HG03439 (cell line): ENCODE measurements around the gene ZMAT2.
"Not testable (repeated sequence)": the region's sequence is repeated elsewhere in the genome, so short reads cannot be mapped to it uniquely, and the experiment has no call there.

Source experiments
- ATAC-seq: cut with Tn5 transposase; IDR thresholded peaks from one replicate; pipeline ENCODE4 v1.9.1; 2021; ENCODE audit warnings: mild to moderate bottlenecking, moderate library complexity; ENCODE audit not compliant: unreplicated experiment

ZMAT2 gene

GRCh38 chr5:140707812-140708211, 7.6 kb downstream of the ZMAT2 start:
- no peak for ATAC-seq

GRCh38 chr5:140708787-140709186, 8.5 kb downstream of the ZMAT2 start:
- not testable (repeated sequence) for ATAC-seq

- ATAC-seq, result peak; percentile 93
Measured at GRCh38 chr5:140710899-140711552, 10.8 kb downstream of the ZMAT2 start.

- no peak for ATAC-seq
Measured at GRCh38 chr5:140711794-140712193, 11.5 kb downstream of the ZMAT2 start.

- no peak for ATAC-seq
Measured at GRCh38 chr5:140713562-140714094, 13.4 kb downstream of the ZMAT2 start.

- ATAC-seq, result not testable (repeated sequence)
Measured at GRCh38 chr5:140716238-140716637, 16.0 kb downstream of the ZMAT2 start.

- ATAC-seq, result no peak
Measured at GRCh38 chr5:140718266-140718592, 18.0 kb downstream of the ZMAT2 start.

GRCh38 chr5:140720738-140721137, 20.5 kb downstream of the ZMAT2 start:
- ATAC-seq, result not testable (repeated sequence)

GRCh38 chr5:140721395-140721794, 21.1 kb downstream of the ZMAT2 start:
- not testable (repeated sequence) for ATAC-seq

GRCh38 chr5:140725799-140726471, 25.7 kb downstream of the ZMAT2 start:
- peak; percentile 92 for ATAC-seq

GRCh38 chr5:140733098-140733497, 32.9 kb downstream of the ZMAT2 start:
- ATAC-seq, result no peak

GRCh38 chr5:140734354-140734753, 34.1 kb downstream of the ZMAT2 start:
- no peak for ATAC-seq

GRCh38 chr5:140737486-140737885, 37.2 kb downstream of the ZMAT2 start:
- ATAC-seq, result no peak

GRCh38 chr5:140741967-140742366, 41.7 kb downstream of the ZMAT2 start:
- no peak for ATAC-seq

GRCh38 chr5:140753561-140753960, 53.3 kb downstream of the ZMAT2 start:
- no peak for ATAC-seq
